RCC 7860 (cell line): ENCODE results near the gene GRAMD1B.
A peak's percentile ranks its signal among the peaks of the same experiment; 100 is the strongest.

Source experiments
- DNase-seq: peaks from one replicate; pipeline ENCODE4 v3.0.0-alpha.2; 2015; ENCODE audit warnings: low spot score
- FAIRE-seq: peaks from 2 replicates; lab custom pipeline; 2012; peaks lifted over from hg19 to GRCh38; lab: Jason Lieb, UNC

GRAMD1B gene

DNA sequence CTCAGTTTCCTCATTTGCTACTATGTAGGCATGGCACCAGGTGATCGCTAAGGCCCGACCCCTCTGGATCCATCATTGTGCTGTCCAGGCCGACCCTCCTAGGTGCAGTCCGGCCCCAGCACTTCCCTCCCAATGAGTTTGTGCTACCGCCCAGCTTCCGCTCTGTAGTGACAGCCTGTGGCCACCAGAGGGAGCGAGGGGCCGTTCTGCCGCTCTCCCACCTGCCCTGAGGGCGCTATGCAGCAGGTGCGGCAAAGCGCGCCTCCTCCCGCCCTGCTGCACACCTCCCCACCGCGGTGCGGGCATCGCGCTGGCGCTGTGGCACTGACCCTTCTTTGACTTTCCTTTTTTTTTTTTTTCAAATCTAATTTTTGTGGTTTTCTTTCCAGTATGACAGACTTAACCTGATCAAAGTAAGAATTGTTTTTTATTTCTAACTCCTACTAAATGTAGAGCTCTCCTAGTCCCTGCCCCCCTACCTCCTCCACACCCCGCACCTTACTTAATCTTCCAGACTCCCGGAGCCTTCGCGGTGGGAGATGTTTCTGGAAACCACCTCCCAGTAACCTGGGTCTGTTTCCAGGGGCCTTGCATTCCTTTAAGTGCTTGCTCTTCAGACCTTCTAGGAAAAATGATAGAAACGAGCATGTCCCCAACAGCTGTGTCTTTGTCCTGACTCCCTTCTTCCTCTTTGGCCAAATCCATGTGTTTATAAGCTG, 150.6 kb downstream of the GRAMD1B start:
- DNase-seq (peak; percentile 9), FAIRE-seq (no peak)

DNA sequence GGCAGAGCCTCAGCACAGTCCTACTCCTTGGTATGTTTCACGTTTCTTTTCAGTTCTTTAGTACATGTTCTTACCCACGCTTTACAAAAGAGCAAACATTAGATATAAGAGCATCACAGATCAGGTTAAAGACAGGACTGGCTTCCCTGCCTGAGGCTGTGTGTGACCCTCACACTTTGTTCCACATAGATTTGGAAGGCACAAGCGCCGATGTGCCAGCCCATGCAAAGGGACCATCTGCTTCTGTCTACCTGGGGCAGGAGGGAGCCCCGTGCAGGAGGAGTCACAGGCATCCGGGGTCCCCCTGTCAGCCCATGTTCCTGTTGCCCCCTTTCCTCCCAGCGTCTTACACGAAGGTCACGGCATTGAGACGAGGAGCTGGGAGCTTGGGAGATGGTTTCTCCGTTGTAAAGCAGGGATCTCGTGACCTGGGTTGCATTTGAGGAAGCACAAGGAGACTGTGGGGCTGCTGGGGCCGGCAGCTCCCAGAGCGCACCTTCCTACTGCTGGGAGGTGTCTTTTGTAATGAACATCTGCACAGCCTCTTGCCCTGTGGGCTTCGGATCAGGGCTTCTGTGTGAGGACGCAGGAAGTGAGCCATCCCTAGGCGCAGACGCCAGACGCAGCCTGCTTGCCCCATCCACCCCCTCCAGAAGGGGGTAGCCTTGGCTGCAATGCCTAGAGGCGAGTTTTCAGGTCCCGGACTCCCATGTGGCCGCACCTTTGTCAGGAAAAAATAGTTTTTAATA, 151.8 kb downstream of the GRAMD1B start:
- FAIRE-seq = no peak
- DNase-seq = no peak

DNA sequence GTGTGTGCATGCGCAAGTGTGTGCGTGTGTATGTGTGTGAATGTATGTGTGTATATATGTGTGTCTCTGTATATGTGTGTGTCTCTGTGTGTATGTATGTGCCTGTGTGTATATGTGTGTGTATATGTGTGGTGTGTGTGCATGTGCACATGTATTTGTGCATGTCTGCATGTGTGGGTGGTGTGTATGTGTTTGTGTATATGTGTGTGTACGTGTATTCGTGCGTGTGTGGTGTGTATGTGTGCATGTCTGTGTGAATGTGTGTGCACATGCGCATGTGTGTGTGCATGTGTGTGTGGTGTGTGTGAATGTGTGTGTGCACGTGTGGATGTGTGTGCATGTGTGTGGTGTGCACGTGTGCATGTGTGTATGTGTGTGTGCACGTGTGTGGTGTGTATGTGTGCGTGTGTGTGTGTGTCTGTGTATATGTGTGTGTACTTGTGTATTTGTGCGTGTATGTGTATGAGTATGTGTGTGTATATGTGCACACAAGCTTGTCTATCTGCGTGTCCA, 153.0 kb downstream of the GRAMD1B start:
- FAIRE-seq = no peak
- no peak for DNase-seq

DNA sequence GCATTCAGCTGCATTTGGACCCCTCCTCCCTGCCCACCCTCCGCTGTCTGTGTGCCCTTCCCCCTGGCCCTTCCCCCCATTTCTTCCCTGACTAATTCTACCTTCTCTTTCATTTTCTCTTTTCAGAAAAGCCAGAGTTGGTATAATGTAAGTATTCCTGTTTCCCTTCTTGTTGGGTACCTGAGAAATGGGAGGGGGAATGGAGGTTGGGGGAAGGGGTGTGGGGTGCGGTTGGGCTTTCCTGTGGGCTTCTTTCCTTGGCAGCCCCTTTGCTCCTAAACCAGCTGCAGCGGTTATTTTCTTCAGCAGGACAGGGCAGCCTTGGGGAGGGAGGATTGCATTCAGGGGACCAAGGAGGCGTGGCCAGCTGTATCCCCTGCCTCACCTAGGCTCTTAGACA, 154.1 kb downstream of the GRAMD1B start:
- DNase-seq = no peak
- no peak for FAIRE-seq

DNA sequence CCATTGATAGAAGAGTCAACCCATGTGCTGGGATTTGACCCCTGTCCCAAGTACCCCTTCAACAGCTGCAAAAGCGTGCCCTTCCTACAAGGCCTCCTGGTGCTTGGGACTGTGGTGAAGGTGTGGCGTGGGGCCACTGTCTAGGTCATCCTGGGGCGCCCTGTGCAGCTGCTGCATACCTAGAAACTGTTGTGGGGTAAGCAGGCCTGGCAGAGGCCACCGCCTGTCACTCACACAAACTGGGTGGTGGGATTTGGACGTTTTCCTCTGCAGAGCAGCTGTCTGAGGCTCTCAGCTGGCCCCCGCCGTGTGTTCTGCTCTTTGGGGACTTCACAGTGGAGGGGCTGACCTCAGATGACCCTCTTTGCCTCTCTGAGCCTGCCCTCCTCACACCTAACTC, 154.7 kb downstream of the GRAMD1B start:
- no peak for DNase-seq
- no peak for FAIRE-seq

DNA sequence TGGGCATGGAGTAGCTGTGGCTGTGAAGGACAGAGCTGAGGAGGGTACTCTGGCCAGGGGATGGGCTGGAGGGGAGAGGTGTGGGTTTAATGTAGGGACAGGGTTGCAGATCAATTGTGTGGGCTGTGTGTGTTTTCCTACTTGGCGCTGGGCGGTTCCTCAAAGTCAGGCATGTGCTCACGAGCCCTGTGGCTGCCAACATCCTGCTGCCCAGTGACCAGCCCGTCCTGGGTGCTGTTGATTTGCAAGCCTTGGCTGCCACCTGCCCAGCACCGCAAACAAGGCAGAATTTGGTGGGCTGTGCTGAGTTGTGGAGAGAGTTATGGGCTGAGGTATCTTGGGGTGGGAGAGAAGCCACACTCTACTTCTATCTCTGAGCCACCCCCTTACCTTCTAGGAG, 155.1 kb downstream of the GRAMD1B start:
- DNase-seq (no peak), FAIRE-seq (no peak)

DNA sequence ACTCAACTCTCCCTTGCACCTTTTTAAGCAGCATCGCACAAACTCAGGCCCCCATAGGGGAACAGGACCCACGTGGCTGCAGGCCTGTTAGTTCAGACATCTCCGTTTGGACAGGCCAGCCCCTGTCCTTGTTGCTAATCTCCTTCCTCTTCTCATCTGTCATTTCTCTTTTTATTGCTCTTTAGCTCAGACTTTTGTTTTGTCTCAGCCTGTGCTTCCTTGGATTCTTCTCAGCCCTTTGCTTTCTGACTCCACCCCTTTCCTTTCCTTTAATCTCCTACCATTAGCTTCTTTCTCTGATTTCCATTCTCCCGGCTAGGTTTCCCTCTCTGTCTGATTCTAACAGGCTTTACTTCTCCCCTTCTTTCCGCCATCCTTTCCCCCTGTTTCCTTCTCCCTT, 155.6 kb downstream of the GRAMD1B start:
- no peak for DNase-seq

DNA sequence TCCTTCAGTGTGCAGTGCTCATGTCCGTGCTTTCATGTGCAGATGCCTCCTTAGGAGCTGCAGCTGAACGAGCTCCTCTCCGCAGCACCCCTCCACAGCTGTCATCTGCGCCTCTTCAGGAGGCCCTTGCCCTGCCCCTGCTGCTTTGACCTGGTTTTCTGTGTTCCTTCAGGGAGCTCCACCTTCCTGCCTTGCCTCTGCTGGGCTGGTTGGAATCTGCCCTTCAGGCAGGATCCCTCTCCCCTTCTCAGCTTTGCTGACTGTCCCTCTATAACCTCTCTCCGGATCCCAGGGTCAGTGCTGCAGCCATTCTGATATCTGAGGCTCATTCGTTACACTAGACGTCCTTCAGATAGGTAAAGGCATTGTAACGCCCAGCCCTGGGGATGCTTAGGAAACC, 156.5 kb downstream of the GRAMD1B start:
- no peak for FAIRE-seq
- no peak for DNase-seq

More for the DNA sequence above, 155.6 kb downstream of the GRAMD1B start:
- no peak for FAIRE-seq

DNA sequence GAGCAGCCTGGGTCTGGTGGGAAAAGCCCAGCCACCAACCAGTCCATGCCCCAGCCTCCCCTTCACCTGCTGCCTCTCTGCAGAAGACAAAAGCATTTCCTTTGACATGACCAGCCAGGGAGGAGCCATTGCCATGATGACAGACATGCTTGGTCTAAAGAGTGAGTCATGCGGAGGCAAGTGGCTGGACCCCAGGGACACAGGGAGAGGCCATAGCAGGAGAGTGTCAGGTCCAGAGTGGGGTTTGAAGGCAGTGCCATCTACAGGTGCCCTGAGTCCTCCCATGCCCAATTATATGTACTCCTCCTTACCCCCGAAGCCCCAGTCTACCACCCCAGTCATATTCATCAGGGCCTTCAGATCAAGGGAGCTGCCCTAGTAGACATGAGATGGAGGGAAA, 157.0 kb downstream of the GRAMD1B start:
- no peak for DNase-seq

DNA sequence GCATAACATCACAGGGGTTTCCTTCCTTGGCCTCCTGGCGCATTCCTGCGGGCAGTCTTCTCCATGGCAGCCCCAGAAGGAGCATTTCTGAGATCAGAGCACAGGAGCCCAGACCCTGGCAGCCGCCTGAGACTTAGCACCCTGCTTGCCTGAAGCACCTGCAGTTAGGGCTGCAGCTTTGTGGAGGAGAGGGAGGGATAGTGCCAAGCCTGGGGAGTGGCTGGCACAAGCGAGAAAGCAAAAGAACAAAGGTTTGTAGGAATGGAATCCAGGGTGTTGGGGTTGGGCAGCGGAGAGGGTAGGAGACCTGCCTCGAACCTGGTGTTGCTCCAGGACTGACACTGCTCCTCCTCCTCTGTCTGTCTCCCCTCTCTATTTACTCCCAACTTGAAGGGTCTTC, 157.5 kb downstream of the GRAMD1B start:
- no peak for DNase-seq
- no peak for FAIRE-seq

More for the DNA sequence above, 157.0 kb downstream of the GRAMD1B start:
- FAIRE-seq = no peak

DNA sequence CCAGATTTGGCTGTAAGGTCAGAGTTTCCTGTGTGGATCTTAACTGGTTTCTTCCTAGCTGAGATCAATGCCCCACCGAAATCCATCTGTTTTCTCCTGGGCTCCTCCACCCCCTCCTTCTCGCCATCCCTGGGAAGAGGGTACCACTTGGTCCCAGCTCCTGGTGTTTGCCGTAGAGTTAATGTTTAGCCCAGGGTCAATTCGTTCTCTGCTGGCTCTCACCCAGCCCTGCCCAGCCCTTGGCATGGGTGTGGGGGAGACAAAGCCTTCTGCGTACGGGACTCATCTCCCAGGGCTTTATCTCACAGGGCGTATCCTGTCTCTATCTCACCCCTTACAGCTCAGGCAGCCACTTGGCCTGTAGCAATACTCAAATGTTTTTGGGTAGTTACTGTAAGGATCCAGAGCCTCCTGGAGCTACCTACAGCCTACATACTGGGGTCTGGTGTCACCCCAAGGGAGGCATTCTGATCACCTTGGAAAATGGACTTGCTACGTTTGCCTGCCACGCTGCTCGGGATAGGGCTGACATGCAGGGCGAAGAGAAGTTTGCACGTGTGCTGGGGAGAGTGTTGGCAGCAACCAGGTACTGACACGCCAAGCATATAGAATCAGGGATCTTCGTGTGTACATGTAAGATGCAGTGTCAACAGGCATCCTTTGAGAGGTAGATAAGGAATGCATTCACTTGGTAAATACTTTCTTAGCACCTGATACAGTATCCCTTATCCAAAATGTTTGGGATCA, 158.2 kb downstream of the GRAMD1B start:
- FAIRE-seq (no peak), DNase-seq (no peak)

DNA sequence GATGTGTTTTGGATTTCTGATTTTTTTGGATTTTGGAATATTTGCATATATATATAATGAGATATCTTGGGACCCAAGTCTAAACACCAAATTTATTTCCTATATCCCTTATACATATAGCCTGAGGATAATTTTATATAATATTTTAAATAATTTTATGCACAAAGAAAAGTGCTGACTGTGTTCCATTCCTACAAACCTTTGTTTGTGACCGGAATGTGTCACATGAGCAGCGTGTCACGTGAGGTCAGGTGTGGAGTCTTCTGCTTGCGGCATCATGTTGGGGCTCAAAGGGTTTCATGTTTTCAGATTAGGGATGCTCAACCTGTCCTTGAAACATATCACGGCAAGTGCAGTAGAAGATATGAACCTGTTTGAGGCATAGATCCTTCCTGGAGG, 158.8 kb downstream of the GRAMD1B start:
- DNase-seq (no peak), FAIRE-seq (no peak)

DNA sequence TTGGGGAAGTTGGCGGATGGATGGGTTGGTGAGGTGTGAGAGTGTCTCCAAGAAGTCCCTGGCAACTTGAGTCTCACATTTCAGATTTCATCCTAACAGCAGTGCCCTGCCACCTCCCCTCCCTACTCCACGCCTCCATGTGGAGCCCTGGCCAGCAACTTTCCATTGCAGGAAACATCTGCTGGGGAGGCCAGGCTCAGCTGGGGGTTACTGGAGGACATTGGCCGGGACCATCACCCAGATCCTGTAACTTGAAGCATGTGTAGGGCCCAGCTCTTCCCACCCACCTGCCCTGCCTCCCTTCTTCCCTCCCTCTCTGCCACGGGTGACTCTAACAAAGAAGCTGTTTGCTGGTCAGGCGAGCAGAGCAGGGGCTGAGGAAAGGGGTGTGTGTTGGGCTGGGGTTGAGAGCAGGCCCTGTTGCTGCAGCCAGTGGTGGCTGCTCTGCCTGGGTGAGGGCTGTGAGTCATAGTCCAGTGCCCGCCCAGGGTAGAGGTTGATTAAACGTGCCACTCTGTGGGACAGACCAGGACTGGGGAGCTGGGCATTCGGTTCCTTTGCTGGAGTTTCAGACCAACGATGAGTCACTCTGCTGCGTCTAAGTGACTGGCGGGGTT, 160.3 kb downstream of the GRAMD1B start:
- DNase-seq = peak; percentile 66
- FAIRE-seq = peak; percentile 45

DNA sequence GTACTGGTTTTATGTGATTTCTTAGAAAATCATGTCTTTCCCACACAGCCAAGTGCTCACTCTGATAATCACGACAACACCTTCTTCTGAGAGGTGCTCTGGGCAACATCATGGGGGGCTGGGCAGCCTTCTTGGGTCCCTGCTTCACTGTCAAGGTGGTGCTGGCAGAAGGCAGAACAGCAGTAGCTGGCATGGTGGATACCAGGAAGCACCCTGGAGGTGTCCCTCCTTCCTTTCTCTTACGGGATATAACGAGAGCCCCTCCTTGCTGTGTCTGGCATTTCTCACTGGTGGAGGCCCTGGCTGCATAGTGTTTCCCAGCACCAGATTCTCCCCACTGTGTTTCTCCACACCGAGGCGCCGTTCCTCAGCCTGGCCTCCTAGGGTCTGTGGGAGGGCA, 163.5 kb downstream of the GRAMD1B start:
- no peak for DNase-seq
- FAIRE-seq = no peak

DNA sequence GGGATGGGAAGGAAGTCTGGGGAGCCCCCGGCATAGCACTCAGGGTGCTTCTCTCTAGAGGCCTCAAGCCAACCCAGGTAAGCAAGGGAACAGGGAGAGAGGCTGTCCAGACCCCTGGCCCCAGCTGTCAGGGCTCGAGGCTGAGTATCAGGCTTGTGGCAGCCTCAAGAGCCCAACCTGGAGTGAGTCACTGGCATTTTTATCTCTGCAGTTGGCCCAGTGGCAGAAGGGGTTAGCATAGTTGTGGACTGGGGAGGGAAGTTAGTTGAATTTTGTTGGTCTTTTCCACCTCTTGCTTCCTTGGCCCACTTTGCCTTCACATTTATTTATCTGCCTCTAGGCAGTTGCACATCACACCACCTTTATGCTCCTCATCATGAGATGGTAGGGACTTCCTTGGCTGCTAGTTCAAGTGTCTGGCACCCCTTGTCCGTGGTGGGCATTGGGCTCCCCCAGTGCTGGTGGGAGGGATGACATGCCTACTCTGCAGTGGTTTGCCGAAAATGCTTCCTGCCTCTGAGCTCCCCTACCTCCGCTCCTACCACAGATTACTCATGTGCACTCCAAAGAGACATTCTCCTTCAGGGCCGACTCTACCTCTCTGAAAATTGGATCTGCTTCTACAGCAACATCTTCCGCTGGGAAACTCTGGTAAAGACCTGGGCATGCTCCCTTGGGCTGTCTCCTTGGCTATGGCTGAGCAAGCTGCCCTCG, 164.3 kb downstream of the GRAMD1B start:
- DNase-seq = no peak
- no peak for FAIRE-seq

DNA sequence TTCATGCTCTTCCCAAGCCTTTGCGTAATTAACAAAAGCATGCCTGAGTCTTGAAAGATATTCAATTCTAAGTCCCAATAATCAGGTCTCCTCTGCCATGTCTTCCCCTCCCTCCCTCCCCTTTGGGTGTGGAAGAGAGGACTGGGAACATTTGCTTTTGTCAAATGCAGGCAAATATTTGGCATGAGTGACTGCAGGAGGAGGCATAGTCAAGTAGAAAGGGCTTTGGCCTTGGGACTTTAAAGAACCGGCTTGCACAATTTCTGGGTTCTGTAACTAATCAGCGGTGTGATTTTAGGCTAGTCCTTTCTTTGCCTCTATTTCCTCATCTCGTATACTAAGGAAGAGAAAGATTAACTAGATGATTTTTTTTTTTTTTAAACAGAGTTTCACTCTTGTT, 164.9 kb downstream of the GRAMD1B start:
- DNase-seq (no peak), FAIRE-seq (no peak)

DNA sequence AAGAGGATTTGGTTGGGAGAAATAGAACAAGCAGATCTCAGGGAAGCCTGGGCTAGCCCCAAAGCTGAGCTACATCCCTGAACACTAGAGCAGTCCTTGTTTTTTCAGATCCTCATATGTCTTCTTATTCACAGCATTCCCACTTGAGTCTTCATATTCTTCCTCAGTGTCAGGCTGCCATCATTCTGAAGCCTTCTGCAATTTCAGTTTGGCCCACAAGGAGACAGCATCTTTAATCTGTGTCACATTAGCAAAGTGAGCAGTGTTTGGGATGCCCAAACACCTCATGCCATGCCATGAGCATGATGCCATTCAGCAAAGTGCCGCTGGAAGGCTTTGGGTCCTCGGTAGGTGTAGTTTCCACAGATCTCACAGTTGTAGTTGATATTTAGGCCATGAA, 167.8 kb downstream of the GRAMD1B start:
- DNase-seq (no peak), FAIRE-seq (no peak)

DNA sequence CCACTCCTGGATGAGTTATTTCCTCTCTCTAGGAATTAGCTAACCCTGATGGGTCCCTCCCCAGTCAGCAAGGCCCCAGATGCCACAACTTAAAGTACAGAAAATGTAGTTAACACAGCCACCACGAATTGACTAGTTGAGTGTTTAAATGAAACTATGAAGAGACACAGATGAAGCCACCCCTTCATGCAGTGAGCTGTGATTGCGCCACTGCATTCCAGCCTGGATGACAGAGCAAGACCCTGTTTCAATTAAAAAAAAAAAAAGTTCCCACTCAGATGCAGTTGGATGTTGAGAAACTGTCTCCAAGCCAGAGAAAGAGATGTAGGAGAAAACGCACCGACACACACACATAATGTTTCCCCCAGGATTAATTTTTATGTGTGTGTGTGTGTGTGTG, 171.1 kb downstream of the GRAMD1B start:
- FAIRE-seq = no peak

DNA sequence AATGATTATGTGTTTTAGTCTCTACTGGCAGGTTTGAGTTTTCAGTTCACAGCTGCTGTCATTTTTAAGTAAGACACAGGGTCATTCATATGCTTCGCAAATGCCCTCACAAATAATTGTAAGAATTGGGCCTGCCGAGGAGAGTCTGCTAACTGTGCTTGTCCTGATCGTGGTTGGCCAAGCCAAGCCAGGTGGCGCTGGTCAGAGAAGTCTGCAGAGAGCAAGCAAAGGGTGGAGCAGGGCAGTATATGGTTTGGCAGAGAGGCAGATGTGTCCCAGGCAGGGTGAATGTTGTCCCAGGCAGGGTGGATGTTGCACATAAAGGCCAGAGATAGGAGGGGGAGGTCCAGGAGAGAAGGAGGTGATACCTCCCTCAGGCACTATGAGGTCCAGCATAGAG, 171.7 kb downstream of the GRAMD1B start:
- DNase-seq (no peak), FAIRE-seq (no peak)

More for the DNA sequence above, 171.1 kb downstream of the GRAMD1B start:
- no peak for DNase-seq

DNA sequence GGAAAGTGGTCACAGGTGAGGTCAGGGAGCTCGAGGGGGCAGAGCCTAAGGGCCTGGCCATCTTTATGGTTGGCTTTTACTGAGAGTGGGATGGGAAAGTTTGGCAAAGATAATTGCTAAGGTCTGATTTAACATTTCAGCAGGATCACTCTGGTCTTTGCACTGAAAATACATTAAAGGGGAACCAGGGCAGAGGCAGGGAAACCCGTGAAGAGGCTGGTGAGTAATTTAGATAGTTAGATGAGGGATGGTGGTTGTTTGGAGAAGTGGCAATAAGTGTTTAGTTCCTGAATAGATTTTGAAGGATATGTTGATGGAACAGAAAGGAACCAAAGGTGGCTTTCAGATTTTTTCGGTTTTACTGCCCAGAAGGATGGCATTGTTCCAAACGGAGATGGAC, 173.6 kb downstream of the GRAMD1B start:
- FAIRE-seq = no peak
- no peak for DNase-seq
